GM12875 (cell line): ENCODE results near the gene PSMA3.

Experiments used
- H3K4me3 ChIP-seq: one replicate; pipeline ENCODE4 v1.5.1; 2011; ENCODE audit warnings: low read depth, low read length, control low read depth
- TF ChIP-seq, protein P1 (sequence below): IDR thresholded peaks from 2 replicates; pipeline ENCODE4 v1.5.1; 2011; ENCODE audit warnings: low read depth, mild to moderate bottlenecking, control low read depth, inconsistent platforms, low read length, moderate library complexity, borderline replicate concordance; ENCODE audit not compliant: insufficient read depth

PSMA3 gene

DNA sequence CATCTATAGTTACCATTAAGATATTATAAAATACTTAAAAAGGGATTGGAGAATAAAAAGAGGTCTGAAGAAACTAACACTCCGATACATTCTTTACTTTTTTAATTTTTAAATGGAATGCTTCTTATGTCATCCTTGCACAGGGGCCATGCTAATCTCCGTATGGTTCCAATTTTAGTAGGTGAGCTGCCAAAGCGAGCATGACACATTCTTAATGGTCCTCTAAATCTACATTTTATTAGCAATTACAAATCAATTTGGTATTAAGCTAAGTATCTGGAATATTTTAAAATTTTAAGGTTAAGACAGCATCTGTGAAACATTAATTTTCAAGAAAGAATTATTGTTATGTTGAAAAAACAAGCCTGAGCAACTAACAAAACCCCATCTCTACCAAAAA is 47.5 kb downstream of the PSMA3 start:
- TF ChIP-seq, protein P1, sequence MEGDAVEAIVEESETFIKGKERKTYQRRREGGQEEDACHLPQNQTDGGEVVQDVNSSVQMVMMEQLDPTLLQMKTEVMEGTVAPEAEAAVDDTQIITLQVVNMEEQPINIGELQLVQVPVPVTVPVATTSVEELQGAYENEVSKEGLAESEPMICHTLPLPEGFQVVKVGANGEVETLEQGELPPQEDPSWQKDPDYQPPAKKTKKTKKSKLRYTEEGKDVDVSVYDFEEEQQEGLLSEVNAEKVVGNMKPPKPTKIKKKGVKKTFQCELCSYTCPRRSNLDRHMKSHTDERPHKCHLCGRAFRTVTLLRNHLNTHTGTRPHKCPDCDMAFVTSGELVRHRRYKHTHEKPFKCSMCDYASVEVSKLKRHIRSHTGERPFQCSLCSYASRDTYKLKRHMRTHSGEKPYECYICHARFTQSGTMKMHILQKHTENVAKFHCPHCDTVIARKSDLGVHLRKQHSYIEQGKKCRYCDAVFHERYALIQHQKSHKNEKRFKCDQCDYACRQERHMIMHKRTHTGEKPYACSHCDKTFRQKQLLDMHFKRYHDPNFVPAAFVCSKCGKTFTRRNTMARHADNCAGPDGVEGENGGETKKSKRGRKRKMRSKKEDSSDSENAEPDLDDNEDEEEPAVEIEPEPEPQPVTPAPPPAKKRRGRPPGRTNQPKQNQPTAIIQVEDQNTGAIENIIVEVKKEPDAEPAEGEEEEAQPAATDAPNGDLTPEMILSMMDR: no peak

DNA sequence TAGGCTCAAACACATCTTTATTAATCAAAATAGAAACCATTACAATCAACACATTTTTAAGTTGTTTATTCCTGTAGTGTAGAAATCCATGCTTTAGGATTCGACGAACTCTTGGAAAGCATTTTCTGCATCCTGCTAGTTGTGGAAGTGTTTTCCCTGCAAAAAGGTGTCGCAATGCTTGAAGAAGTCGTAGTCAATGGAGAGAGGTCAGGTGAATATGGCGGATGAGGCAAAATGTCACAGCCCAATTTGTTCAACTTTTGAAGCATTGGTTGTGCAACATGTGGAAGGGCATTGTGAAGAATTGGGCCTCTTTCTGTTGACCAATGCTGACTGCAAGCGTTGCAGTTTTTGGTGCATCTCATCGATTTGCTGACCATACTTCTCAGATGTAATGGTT is 49.6 kb downstream of the PSMA3 start:
- no peak overlapping the region for H3K4me3 ChIP-seq
- TF ChIP-seq, protein P1: no peak

More for the DNA sequence above, 47.5 kb downstream of the PSMA3 start:
- H3K4me3 ChIP-seq: no peak overlapping the region

DNA sequence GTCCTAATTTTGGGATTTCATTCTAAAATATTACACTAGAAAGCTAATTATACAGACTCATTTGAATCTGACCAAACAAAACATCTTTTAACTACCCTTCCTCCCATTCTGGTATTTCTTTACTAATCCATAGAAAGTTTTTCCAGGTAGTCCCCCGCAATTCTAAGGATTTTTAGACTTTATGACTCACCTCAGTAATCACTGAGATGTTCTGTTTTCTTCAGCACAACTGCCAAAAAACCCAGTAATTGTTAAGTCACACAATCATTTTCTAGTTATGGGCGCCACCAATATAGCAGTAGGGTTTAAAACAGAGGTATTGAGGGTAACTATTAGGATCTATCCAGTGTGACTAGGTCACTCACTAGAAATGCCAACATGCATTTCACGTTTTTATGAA is 52.1 kb downstream of the PSMA3 start:
- TF ChIP-seq, protein P1: no peak
- peak overlapping the region; percentile 90 for H3K4me3 ChIP-seq

DNA sequence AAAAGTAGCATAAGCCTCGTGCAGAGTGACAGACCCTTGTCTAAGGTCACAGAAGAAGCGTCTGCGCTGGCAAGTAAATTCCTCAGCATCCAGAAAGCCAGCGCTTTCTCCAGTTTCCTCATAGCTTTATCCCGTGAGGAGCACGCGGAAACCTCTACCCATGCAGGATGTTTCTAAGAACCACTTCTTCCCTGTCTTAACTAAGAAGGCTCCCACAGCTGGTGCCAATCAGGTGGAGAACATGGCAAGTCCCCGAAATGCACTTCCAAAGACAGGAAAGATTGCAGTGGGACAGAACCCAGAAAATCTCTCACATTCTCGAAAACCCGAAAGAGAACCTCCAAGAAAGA is 52.7 kb downstream of the PSMA3 start:
- H3K4me3 ChIP-seq: peak overlapping the region; percentile 90
- TF ChIP-seq, protein P1: no peak

DNA sequence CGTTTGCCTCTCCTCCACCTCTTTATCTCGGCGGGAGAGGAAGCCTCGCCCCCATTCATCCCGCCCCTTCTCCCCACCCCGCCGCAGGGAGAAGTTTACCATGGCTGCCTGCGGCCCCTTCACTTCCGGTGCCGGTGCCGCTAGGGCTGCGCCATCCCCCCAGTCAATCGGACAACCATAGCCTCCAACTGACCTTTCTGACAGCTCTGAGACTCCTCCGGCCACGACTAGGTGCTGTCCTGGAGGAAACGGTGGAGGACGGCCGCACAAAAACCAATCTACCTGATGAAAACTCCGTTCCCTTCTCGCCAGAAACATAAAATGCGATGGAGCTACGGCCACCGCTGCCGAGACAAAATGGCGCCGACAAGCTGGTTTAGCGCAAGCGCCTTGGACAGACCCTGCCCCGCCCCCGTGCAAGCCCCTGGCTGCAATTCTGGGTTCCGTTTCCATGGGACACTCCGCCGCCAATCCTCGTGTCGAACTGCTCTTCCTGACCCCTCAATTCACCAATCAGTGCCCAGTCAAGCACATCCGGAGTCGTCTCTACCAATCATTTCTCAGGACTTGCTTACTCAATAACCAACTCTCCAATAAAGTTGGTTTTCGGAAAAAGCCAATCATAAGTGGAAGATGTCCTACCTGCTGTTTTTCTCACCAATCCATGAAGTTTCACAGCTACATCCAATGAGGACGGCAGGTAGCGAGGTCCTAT is 53.3 kb downstream of the PSMA3 start:
- H3K4me3 ChIP-seq: peak overlapping the region; percentile 99
- TF ChIP-seq, protein P1: no peak

DNA sequence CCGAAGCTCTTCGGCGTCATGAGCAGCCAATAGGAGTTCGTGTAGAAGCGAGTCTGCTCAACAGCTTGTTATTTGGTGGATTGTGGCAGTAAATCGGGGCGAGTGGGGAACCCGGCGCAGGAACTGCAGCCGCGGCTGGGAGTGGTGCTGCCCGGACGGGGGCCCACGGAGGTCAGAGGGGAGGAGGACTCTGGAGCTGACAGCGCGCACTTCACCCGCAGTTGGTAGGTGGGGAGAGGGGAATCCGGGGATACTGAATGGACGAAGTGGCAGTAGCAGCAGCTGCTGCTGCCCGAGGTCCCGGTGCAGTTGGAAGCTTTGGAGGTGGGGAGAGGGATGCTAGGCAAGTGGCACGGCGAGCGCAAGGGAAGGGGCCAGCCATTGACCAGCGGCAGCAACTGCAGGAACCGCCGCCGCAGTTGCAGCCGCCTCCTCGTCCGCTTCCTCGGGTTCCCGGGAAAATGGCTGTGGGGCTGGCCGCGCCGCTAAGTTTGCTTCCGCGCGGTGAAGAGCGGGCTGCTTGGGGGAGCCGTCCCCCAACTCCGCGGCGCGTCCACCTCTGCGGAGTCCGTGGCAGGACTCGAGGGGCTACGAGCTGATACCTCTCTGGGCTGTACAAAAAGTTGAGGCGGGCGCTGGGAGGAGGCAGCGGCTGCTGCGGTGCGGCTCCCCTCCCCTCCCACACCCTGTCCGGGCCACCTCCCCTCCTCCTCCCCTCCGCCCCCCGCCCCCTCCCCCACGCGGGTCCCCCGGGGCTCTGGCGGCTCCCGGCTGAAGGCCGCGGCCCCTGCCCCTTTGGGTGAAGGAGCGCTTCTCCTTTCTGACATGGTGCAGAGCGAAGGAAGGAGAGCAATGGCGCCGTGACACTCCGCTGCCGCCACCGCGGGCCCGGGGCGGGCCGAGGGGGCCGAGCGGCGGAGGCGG is 54.1 kb downstream of the PSMA3 start, which contains the start of gene ARID4A:
ARID4A (plus strand) TSS at position 79 of the 924 bp plus-strand sequence. CDS start 1,300 bp downstream, outside the sequence.
- H3K4me3 ChIP-seq: peak within 1 kb of the TSS; percentile 99
- TF ChIP-seq, protein P1: no peak
